GM18868 (cell line): ENCODE results near the gene OSTF1.
A peak's percentile ranks its signal among the peaks of the same experiment; 100 is the strongest.

Experiments
- ATAC-seq: cut with Tn5 transposase; IDR thresholded peaks from one replicate; pipeline ENCODE4 v1.9.1; 2021; ENCODE audit warnings: mild to moderate bottlenecking, moderate library complexity; ENCODE audit not compliant: unreplicated experiment

Gene OSTF1

GRCh38 chr9:75084081-75084672 is 4.1 kb upstream of the OSTF1 start:
- ATAC-seq, result no peak

GRCh38 chr9:75085640-75086039 is 2.7 kb upstream of the OSTF1 start:
- no peak for ATAC-seq

- ATAC-seq, result no peak
These were observed 1.6 kb upstream of the OSTF1 start for GRCh38 chr9:75086541-75087288.

GRCh38 chr9:75087289-75087823 is 958 bp upstream of the OSTF1 start:
- ATAC-seq, result peak; percentile 19

GRCh38 chr9:75088646-75089372 is 495 bp downstream of the OSTF1 start:
- peak; percentile 29 for ATAC-seq

- no peak for ATAC-seq
These were observed 1.1 kb downstream of the OSTF1 start for GRCh38 chr9:75089373-75089766.

- no peak for ATAC-seq
These were observed 2.3 kb downstream of the OSTF1 start for GRCh38 chr9:75090579-75090978.

GRCh38 chr9:75092766-75093165 is 4.5 kb downstream of the OSTF1 start:
- no peak for ATAC-seq

GRCh38 chr9:75096796-75097195 is 8.5 kb downstream of the OSTF1 start:
- no peak for ATAC-seq

- ATAC-seq, result no peak
These were observed 12.8 kb downstream of the OSTF1 start for GRCh38 chr9:75101004-75101588.

- no peak for ATAC-seq
These were observed 14.0 kb downstream of the OSTF1 start for GRCh38 chr9:75102177-75102790.

GRCh38 chr9:75104607-75105006 is 16.3 kb downstream of the OSTF1 start:
- no peak for ATAC-seq

- no peak for ATAC-seq
These were observed 16.8 kb downstream of the OSTF1 start for GRCh38 chr9:75105019-75105540.

- no peak for ATAC-seq
These were observed 17.5 kb downstream of the OSTF1 start for GRCh38 chr9:75105841-75106240.

GRCh38 chr9:75106857-75107256 is 18.5 kb downstream of the OSTF1 start:
- no peak for ATAC-seq

- ATAC-seq, result no peak
These were observed 20.3 kb downstream of the OSTF1 start for GRCh38 chr9:75108571-75108970.

GRCh38 chr9:75109210-75109839 is 21.0 kb downstream of the OSTF1 start:
- no peak for ATAC-seq

- no peak for ATAC-seq
These were observed 22.8 kb downstream of the OSTF1 start for GRCh38 chr9:75111019-75111622.

- ATAC-seq, result no peak
These were observed 24.5 kb downstream of the OSTF1 start for GRCh38 chr9:75112789-75113188.

GRCh38 chr9:75116306-75116705 is 28.0 kb downstream of the OSTF1 start:
- no peak for ATAC-seq
